HEK293 (cell line): ENCODE results near the gene B4GAT1.

Experiments used
- GLI4 ChIP-seq: fragments of 450-650 bp; formaldehyde crosslinking; IDR thresholded peaks from 2 replicates; pipeline ENCODE4 v1.5.1; 2016; ENCODE audit warnings: missing biosample characterization, missing genetic modification characterization
- HOXA7 ChIP-seq: sonication (generic); formaldehyde crosslinking; IDR thresholded peaks from 2 replicates; pipeline ENCODE4 v1.8.1; 2022; ENCODE audit warnings: missing genetic modification reagents, borderline replicate concordance
- KLF10 ChIP-seq: fragments of 450-650 bp; IDR thresholded peaks from 2 replicates; pipeline ENCODE4 v1.5.1; 2018; ENCODE audit warnings: missing biosample characterization, mild to moderate bottlenecking, missing genetic modification characterization
- SP2 ChIP-seq: fragments of 450-650 bp; formaldehyde crosslinking; IDR thresholded peaks from 2 replicates; pipeline ENCODE4 v1.5.1; 2016; ENCODE audit warnings: missing biosample characterization, missing genetic modification characterization
- ZNF114 ChIP-seq: fragments of 450-650 bp; formaldehyde crosslinking; IDR thresholded peaks from 2 replicates; pipeline ENCODE4 v1.5.0; 2017; ENCODE audit warnings: missing biosample characterization, missing genetic modification characterization
- ZNF138 ChIP-seq: fragments of 450-650 bp; formaldehyde crosslinking; IDR thresholded peaks from 2 replicates; pipeline ENCODE4 v1.5.1; 2016; ENCODE audit warnings: missing biosample characterization, missing genetic modification characterization, borderline replicate concordance
- ZNF24 ChIP-seq: fragments of 450-650 bp; formaldehyde crosslinking; IDR thresholded peaks from 2 replicates; pipeline ENCODE4 v1.5.1; 2016; ENCODE audit warnings: missing biosample characterization, missing genetic modification characterization
- ZNF394 ChIP-seq: fragments of 450-650 bp; formaldehyde crosslinking; IDR thresholded peaks from 2 replicates; pipeline ENCODE4 v1.5.1; 2016; ENCODE audit warnings: missing biosample characterization, missing genetic modification characterization, mild to moderate bottlenecking, moderate library complexity, borderline replicate concordance
- ZNF660 ChIP-seq: fragments of 450-650 bp; IDR thresholded peaks from 2 replicates; pipeline ENCODE4 v1.5.1; 2018; ENCODE audit warnings: missing biosample characterization, mild to moderate bottlenecking, missing genetic modification characterization
- ZNF776 ChIP-seq: fragments of 450-650 bp; formaldehyde crosslinking; IDR thresholded peaks from 2 replicates; pipeline ENCODE4 v1.5.0; 2017; ENCODE audit warnings: missing biosample characterization, missing genetic modification characterization, borderline replicate concordance
- ZNF830 ChIP-seq: fragments of 450-650 bp; IDR thresholded peaks from 2 replicates; pipeline ENCODE4 v1.5.0; 2018; ENCODE audit warnings: missing biosample characterization, missing genetic modification characterization, low read depth, mild to moderate bottlenecking, moderate library complexity
- TF ChIP-seq, protein P1 (sequence below): fragments of 450-650 bp; formaldehyde crosslinking; IDR thresholded peaks from 2 replicates; pipeline ENCODE4 v1.5.1; 2016; ENCODE audit warnings: missing biosample characterization, missing genetic modification characterization
- TF ChIP-seq, protein P2 (sequence below): fragments of 450-650 bp; formaldehyde crosslinking; IDR thresholded peaks from 2 replicates; pipeline ENCODE4 v1.5.1; 2016; ENCODE audit warnings: missing biosample characterization, missing genetic modification characterization

DNA sequence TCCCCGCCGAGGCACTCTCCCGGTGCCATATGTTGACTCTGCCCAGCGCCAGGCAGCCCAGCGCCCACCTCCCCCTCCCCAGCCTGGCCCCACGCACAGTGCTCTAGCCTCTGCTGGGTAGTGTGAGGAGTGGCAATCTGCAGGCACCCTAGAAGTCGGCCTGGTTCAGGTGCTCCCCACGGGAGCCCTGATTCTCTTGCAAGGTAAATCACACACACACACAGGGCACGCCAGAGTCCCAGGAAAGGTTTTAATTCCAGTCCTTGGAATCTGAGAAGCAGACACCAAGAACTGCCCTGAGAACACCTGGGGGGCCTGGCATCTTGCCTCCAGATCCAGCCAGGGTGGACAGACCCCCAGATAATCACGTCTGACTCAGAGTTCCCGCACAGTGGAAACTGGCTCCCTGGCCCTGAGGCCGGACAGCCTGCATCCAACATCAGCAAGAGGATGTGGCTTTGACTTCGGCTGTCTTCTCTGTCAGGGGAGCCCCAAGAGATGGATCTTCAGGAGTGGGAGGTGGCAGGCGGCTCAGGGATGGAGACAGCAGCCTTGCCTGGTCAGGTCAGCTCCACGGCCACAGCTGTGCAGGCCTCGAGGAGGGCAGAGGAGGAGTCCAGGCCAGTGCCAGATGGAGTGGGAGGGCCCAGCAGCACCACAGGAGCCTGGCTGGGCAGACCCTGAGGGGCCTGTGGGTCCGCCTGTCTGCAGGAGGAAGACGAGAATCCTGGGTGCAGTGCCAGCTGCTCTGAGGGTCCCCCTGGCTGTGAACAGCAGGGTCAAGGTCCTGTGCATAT, 10.1 kb downstream of the B4GAT1 start:
- TF ChIP-seq KLF10 (tag by site-specific recombination) (no peak), ZNF776 (no peak), ZNF830 (tag by site-specific recombination) (no peak), ZNF114 (no peak), GLI4 (tag by site-specific recombination) (no peak), ZNF394 (tag by site-specific recombination) (no peak), ZNF24 (tag by site-specific recombination) (no peak), ZNF660 (tag by site-specific recombination) (no peak), ZNF138 (tag by site-specific recombination) (no peak), HOXA7 (CRISPR knock-in tag) (no peak), SP2 (no peak)
- TF ChIP-seq, protein P1, sequence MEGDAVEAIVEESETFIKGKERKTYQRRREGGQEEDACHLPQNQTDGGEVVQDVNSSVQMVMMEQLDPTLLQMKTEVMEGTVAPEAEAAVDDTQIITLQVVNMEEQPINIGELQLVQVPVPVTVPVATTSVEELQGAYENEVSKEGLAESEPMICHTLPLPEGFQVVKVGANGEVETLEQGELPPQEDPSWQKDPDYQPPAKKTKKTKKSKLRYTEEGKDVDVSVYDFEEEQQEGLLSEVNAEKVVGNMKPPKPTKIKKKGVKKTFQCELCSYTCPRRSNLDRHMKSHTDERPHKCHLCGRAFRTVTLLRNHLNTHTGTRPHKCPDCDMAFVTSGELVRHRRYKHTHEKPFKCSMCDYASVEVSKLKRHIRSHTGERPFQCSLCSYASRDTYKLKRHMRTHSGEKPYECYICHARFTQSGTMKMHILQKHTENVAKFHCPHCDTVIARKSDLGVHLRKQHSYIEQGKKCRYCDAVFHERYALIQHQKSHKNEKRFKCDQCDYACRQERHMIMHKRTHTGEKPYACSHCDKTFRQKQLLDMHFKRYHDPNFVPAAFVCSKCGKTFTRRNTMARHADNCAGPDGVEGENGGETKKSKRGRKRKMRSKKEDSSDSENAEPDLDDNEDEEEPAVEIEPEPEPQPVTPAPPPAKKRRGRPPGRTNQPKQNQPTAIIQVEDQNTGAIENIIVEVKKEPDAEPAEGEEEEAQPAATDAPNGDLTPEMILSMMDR: no peak
- TF ChIP-seq, protein P2, sequence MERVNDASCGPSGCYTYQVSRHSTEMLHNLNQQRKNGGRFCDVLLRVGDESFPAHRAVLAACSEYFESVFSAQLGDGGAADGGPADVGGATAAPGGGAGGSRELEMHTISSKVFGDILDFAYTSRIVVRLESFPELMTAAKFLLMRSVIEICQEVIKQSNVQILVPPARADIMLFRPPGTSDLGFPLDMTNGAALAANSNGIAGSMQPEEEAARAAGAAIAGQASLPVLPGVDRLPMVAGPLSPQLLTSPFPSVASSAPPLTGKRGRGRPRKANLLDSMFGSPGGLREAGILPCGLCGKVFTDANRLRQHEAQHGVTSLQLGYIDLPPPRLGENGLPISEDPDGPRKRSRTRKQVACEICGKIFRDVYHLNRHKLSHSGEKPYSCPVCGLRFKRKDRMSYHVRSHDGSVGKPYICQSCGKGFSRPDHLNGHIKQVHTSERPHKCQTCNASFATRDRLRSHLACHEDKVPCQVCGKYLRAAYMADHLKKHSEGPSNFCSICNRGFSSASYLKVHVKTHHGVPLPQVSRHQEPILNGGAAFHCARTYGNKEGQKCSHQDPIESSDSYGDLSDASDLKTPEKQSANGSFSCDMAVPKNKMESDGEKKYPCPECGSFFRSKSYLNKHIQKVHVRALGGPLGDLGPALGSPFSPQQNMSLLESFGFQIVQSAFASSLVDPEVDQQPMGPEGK (tag by site-specific recombination): no peak
